ENCODE measurements around the gene COX20. TPM values are rescaled to one million over a fixed set of nuclear protein-coding genes. Genes with fewer than 3 reads are reported as not detected.
A peak's percentile ranks its signal among the peaks of the same experiment; 100 is the strongest.

The COX20 gene
- total and polyA plus RNA-seq, 2 of the 13 experiments (the other 11 are each of a cell fraction or from before 2014, with no cell fraction given): 34.4 to 95.8 TPM

GRCh38 chr1:244834543-244835275 lies 749 bp upstream of the COX20 start (continued):
- TF ChIP-seq, protein P1, sequence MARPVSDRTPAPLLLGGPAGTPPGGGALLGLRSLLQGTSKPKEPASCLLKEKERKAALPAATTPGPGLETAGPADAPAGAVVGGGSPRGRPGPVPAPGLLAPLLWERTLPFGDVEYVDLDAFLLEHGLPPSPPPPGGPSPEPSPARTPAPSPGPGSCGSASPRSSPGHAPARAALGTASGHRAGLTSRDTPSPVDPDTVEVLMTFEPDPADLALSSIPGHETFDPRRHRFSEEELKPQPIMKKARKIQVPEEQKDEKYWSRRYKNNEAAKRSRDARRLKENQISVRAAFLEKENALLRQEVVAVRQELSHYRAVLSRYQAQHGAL (CRISPR knock-in tag; IDR thresholded peaks at IDR 0.05; ENCODE audit: not compliant biosample characterization): peak; percentile 60
- TF ChIP-seq SAFB2 (CRISPR knock-in tag; IDR thresholded peaks at IDR 0.05; ENCODE audit: borderline replicate concordance, low read depth) (peak; percentile 53; the same call in 1 of the 2 replicates), PHF21A (CRISPR knock-in tag; IDR thresholded peaks at IDR 0.05) (peak; percentile 97), GABPB1 (CRISPR knock-in tag; IDR thresholded peaks at IDR 0.05) (peak; percentile 89; the same call in 1 of the 2 replicates), HMGXB4 (CRISPR knock-in tag; IDR thresholded peaks at IDR 0.05; ENCODE audit: borderline replicate concordance in 1 of 2, low read depth in 1 of 2) (no peak), POLR2A (IDR thresholded peaks at IDR 0.05; ENCODE audit: insufficient read depth in 1 of 2, low read depth in 2 of 2, low read length in 2 of 2) (peak; percentile 65 to 73), ATF7-NPFF (CRISPR knock-in tag; IDR thresholded peaks at IDR 0.05; ENCODE audit: low read depth) (peak; percentile 73; the same call in 1 of the 2 replicates), ZBTB4 (CRISPR knock-in tag; IDR thresholded peaks at IDR 0.05; ENCODE audit: borderline replicate concordance) (peak; percentile 59; the same call in 1 of the 2 replicates), FOXO1 (CRISPR knock-in tag; IDR thresholded peaks at IDR 0.05) (no peak; the same call in 1 of the 2 replicates), STAT5B (CRISPR knock-in tag; IDR thresholded peaks at IDR 0.05) (no peak), HNRNPK (IDR thresholded peaks at IDR 0.05; ENCODE audit: low read depth, low read length, poor library complexity, severe bottlenecking) (peak; percentile 10), WIZ (CRISPR knock-in tag; IDR thresholded peaks at IDR 0.05) (no peak), ZNF430 (CRISPR knock-in tag; IDR thresholded peaks at IDR 0.05) (peak; percentile 77; the same call in 1 of the 2 replicates), ZFP82 (CRISPR knock-in tag; IDR thresholded peaks at IDR 0.05; ENCODE audit: borderline replicate concordance) (no peak), NR2F6 (IDR thresholded peaks at IDR 0.05) (0 out of 2 replicates have a peak, but pooled peaks have one; percentile 19), NR2F6 (CRISPR knock-in tag; IDR thresholded peaks at IDR 0.05) (peak; percentile 53), PHF5A (CRISPR knock-in tag; IDR thresholded peaks at IDR 0.05; ENCODE audit: low read depth, unreplicated experiment) (peak; percentile 48), REXO4 (CRISPR knock-in tag; IDR thresholded peaks at IDR 0.05; ENCODE audit: borderline replicate concordance) (no peak), GATAD2A (CRISPR knock-in tag; IDR thresholded peaks at IDR 0.05) (peak; percentile 97), ZBTB21 (CRISPR knock-in tag; IDR thresholded peaks at IDR 0.05) (0 out of 2 replicates have a peak, but pooled peaks have one; percentile 24), ZNF644 (CRISPR knock-in tag; IDR thresholded peaks at IDR 0.05; ENCODE audit: low read depth) (no peak), ZSCAN22 (CRISPR knock-in tag; IDR thresholded peaks at IDR 0.05) (no peak), MIER3 (CRISPR knock-in tag; IDR thresholded peaks at IDR 0.05; ENCODE audit: borderline replicate concordance) (peak; percentile 54; the same call in 1 of the 2 replicates), E2F2 (CRISPR knock-in tag; IDR thresholded peaks at IDR 0.05; ENCODE audit: borderline replicate concordance) (0 out of 2 replicates have a peak, but pooled peaks have one; percentile 19)

Data from HepG2 (cell line).